ENCODE data around the gene ARMH2.
"Not testable (repeated sequence)": the region's sequence is repeated elsewhere in the genome, so short reads cannot be mapped to it uniquely, and the experiment has no call there.

ARMH2 gene

GRCh38 chr6:24809728-24810127 is 11.0 kb upstream of the ARMH2 start:
- DNase-seq = no peak

- no peak for DNase-seq
Measured at GRCh38 chr6:24807584-24807983, 8.9 kb upstream of the ARMH2 start.

DNA sequence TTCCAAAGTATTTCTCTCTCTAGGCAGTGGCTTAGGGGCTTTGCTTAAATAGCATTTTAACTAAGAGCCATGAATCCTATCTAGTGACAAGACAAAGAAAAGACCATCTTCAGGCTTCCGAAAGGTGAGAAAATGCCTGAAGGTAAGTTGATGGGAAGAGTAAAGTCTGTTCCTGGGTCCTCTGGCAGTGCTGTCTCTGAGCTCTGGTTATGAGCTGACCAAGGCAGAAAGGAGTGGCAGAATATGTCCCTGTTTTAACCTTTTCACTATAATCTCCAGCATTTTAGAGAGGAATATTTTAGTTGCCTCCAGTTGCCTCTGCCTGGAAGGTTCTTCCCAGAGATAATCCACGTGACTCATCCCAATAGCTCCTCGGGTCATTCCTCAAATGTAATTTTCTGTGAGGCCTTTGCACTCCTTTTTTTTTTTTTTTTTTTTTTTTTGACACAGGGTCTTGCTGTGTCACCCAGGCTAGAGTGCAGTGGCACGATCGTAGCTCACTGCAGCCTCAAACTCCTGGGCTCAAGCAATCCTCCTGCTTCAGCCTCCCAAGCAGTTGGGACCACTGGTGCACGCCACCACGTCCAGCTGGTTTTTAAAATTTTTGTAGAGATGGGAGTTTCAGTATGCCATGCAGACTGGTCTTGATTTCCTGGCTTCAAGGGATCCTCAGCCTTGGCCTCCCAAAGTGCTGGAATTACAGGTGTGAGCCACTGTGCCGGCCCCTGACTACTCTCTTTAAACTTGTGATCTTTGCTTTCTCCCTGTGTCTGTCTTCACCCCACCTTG is 3.7 kb upstream of the ARMH2 start:
- peak; percentile 69 for DNase-seq

DNA sequence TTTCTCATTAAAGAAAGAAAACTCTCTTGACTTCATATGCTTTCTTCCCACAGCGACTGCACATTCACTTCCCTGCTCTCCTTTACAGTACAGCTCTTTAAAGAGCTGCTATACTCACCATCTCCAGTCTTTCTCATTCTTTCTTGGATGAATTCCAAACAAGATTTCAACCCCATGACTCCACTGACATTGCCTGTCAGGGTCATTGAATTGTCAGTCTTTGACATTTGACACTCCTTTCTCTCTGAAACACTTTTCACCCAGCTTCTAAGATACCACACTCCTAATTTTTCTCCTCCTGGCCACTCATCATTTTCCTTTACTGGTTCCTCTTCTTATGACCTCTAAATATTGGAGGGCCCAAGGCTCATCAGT is 811 bp upstream of the ARMH2 start:
- DNase-seq = no peak

- DNase-seq = no peak
Measured at GRCh38 chr6:24797596-24798216, 1.0 kb downstream of the ARMH2 start.

GRCh38 chr6:24796616-24797290 is 2.0 kb downstream of the ARMH2 start:
- no peak for DNase-seq

GRCh38 chr6:24795106-24795505 is 3.6 kb downstream of the ARMH2 start:
- no peak for DNase-seq

GRCh38 chr6:24788031-24788665 is 10.6 kb downstream of the ARMH2 start:
- no peak for DNase-seq

DNA sequence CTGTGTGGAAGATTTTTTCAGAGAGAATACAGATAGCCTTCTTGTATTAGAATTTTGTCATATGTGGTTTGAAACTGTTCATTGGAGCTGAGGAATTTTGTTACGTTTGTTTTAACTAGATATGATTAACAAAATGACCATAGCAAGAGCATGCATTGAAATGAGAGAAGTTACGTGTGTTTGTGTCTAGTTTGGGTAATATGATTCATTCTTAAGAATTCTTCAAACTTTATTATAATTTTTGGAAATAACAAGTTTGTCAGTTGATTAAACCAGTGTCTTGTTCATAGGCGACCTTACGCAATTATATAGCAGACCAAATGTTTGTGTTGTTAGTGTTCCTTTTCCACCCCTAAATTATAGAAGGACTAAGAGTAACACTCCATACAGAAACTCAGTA is 18.5 kb downstream of the ARMH2 start:
- DNase-seq = no peak

DNA sequence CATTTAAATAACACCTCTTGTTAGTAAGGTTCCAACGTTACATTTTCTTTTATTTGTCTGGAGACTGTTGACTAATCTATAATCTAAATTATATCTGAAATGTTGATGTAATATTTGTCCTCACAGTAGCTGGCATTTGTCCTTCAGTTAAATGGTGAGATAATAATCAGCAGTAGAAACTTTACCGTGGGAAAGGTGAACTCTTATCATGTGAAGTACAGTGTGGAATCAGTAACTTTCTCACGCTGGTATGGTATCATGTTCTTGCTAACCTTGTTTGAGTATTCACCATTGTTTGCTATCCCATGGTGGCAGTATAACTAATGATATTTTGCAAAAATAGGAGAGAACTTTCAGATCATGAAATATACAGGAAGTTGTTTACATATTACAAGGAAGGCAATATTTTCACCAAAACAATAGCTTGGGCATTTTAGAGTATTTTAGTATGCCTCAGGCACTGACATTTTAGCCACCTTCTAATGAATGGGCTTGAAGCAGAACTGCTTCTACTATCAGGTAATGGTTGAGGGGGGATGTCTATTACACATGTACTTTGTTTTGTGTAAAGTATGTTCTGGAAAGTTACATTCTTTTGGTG is 19.2 kb downstream of the ARMH2 start:
- DNase-seq = no peak

- no peak for DNase-seq
Measured at GRCh38 chr6:24778878-24779277, 19.8 kb downstream of the ARMH2 start.

DNA sequence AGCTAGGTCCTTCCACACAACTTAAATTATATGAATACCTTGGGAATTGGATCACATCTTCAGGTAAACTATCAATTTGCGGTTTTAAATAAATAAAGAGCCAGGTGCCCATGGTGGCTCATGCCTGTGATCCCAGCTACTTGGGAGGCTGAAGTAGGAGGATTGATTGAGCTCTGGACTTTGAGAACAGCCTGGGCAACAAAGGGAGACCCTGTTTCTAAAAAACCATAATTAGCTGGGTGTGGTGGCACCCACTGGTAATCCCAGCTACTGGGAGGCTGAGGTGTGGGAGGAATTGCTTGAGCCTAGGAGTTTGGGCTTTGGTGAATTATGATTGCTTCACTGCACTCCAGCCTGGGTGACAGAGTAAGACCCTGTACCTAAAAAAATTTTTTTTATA is 20.6 kb downstream of the ARMH2 start:
- DNase-seq = no peak

GRCh38 chr6:24777227-24777626 is 21.5 kb downstream of the ARMH2 start:
- DNase-seq = no peak

DNA sequence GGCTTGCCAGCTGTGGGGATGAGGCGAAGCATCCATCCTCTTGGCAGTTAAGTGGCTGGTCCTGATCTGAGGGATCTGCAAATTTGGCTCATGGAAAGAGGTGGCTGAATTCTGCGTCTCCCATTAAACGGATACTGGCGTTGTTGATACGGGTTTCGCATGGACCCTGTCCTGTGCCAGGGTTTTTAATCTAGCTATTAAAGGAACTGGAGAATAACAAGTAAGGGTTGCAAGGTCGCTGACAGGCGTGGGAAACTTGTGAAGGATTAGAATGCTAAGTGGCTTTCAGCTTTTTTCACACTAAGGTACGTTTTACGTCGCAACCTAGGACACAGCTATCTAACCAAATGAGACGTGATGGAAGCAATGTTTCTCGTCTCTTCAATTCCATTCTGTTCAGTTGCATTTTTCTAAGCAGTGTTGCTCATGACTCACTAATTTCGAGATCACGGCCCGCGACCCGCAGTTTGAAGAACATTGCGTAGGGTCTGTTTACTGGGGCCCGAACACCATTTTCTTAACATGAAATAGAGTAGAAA is 23.1 kb downstream of the ARMH2 start:
- DNase-seq = no peak

- DNase-seq = peak; percentile 97
Measured at GRCh38 chr6:24774696-24775519, 23.8 kb downstream of the ARMH2 start, which contains the start of gene GMNN. Gene GMNN, plus strand, starts transcription at chr6:24774937. Its CDS starts 2,310 bp downstream, at chr6:24777247.

GRCh38 chr6:24768361-24768760 is 30.4 kb downstream of the ARMH2 start:
- no peak for DNase-seq

GRCh38 chr6:24766680-24767462 is 31.8 kb downstream of the ARMH2 start:
- no peak for DNase-seq

GRCh38 chr6:24765968-24766367 is 32.7 kb downstream of the ARMH2 start:
- not testable (repeated sequence) for DNase-seq

GRCh38 chr6:24764833-24765828 is 33.6 kb downstream of the ARMH2 start:
- not testable (repeated sequence) for DNase-seq

DNA sequence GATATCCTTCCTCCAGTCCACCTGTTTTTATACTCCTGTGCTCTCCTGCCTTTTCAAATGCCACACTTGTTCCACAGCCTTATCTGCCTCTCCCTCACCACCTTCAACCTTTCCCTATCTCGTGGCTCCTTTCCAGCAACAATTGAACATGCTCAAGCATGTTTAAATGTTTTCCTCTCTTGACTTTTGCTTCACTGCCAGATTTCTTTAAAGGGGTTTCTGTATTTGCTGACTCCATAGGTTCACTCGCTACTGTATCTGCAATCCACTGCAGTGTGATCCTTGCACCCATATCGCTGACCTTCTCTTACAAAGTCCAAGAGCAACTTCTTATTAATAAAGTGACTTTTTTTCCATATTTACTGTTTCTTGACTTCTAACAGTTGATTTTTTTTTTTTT is 35.1 kb downstream of the ARMH2 start:
- no peak for DNase-seq
